HepG2 (cell line): ENCODE results near the gene PSMD1. TPM values are rescaled to one million over a fixed set of nuclear protein-coding genes. Genes with fewer than 3 reads are reported as not detected.
A peak's percentile ranks its signal among the peaks of the same experiment; 100 is the strongest.

Experiments used
- AKAP8 ChIP-seq: sonication (generic); formaldehyde crosslinking; IDR thresholded peaks from 2 replicates; pipeline ENCODE4 v1.5.1; 2020; ENCODE audit warnings: mild to moderate bottlenecking, missing genetic modification reagents
- CENPX ChIP-seq: sonication (generic); formaldehyde crosslinking; IDR thresholded peaks from 2 replicates; pipeline ENCODE4 v1.9.0; 2021; ENCODE audit warnings: mild to moderate bottlenecking, missing genetic modification reagents, moderate library complexity
- CREM ChIP-seq, 2 experiments: sonication (generic) in 1 of 2; formaldehyde crosslinking in 1 of 2; IDR thresholded peaks; 2 replicates each; pipeline versions ENCODE4 v1.4.0 to v1.6.1; 2016 to 2020; ENCODE audit warnings: antibody characterized with exemption in 1 of 2, mild to moderate bottlenecking in 1 of 2, missing genetic modification reagents in 1 of 2
- HDAC1 ChIP-seq: sonication (generic); formaldehyde crosslinking; IDR thresholded peaks from 2 replicates; pipeline ENCODE4 v1.5.1; 2020; ENCODE audit warnings: mild to moderate bottlenecking, missing genetic modification reagents
- HMG20A ChIP-seq: IDR thresholded peaks from 2 replicates; pipeline ENCODE4 v1.6.1; 2016; ENCODE audit warnings: borderline replicate concordance
- HNRNPH1 ChIP-seq: fragments of 200-400 bp; formaldehyde crosslinking; optimal IDR thresholded peaks from 2 replicates; pipeline ENCODE3; 2017; ENCODE audit warnings: mild to moderate bottlenecking, low read depth, low read length
- MEF2D ChIP-seq: sonication (generic); formaldehyde crosslinking; IDR thresholded peaks from 2 replicates; pipeline ENCODE4 v1.5.1; 2020; ENCODE audit warnings: mild to moderate bottlenecking, missing genetic modification reagents
- NFATC3 ChIP-seq: sonication (generic); formaldehyde crosslinking; IDR thresholded peaks from 2 replicates; pipeline ENCODE4 v1.5.1; 2020; ENCODE audit warnings: mild to moderate bottlenecking, missing genetic modification reagents
- NR1H2 ChIP-seq: sonication (generic); formaldehyde crosslinking; IDR thresholded peaks from 2 replicates; pipeline ENCODE4 v1.8.1; 2022; ENCODE audit warnings: low read depth, missing genetic modification reagents, borderline replicate concordance
- NRL ChIP-seq: sonication (generic); formaldehyde crosslinking; IDR thresholded peaks from 2 replicates; pipeline ENCODE4 v1.5.0; 2020; ENCODE audit warnings: missing genetic modification reagents, mild to moderate bottlenecking, moderate library complexity, borderline replicate concordance
- ONECUT2 ChIP-seq: sonication (generic); formaldehyde crosslinking; IDR thresholded peaks from 2 replicates; pipeline ENCODE4 v1.4.0; 2020; ENCODE audit warnings: missing genetic modification reagents
- PHF20 ChIP-seq: sonication (generic); formaldehyde crosslinking; IDR thresholded peaks from 2 replicates; pipeline ENCODE4 v1.5.0; 2020; ENCODE audit warnings: mild to moderate bottlenecking, missing genetic modification reagents
- RAD51 ChIP-seq: fragments of 450-650 bp; IDR thresholded peaks from 2 replicates; pipeline ENCODE4 v1.6.1; 2016; ENCODE audit warnings: borderline replicate concordance
- RELA ChIP-seq: sonication (generic); formaldehyde crosslinking; IDR thresholded peaks from 2 replicates; pipeline ENCODE4 v1.4.0; 2020; ENCODE audit warnings: missing genetic modification reagents
- RFX1 ChIP-seq: fragments of 450-650 bp; IDR thresholded peaks from 2 replicates; pipeline ENCODE4 v1.6.1; 2017
- RFX3 ChIP-seq: IDR thresholded peaks from 2 replicates; pipeline ENCODE4 v1.6.1; 2016; ENCODE audit warnings: missing biosample characterization, missing genetic modification reagents
- SMAD3 ChIP-seq: sonication (generic); formaldehyde crosslinking; IDR thresholded peaks from 2 replicates; pipeline ENCODE4 v1.4.0; 2020; ENCODE audit warnings: missing genetic modification reagents
- XBP1 ChIP-seq: sonication (generic); formaldehyde crosslinking; IDR thresholded peaks from 2 replicates; pipeline ENCODE4 v1.5.0; 2020; ENCODE audit warnings: missing genetic modification reagents
- ZNF12 ChIP-seq: sonication (generic); formaldehyde crosslinking; IDR thresholded peaks from 2 replicates; pipeline ENCODE4 v1.5.0; 2020; ENCODE audit warnings: missing genetic modification reagents
- ZNF343 ChIP-seq: sonication (generic); formaldehyde crosslinking; IDR thresholded peaks from 2 replicates; pipeline ENCODE4 v1.4.0; 2020; ENCODE audit warnings: mild to moderate bottlenecking, missing genetic modification reagents
- ZNF354B ChIP-seq: sonication (generic); formaldehyde crosslinking; IDR thresholded peaks from 2 replicates; pipeline ENCODE4 v1.8.0; 2022; ENCODE audit warnings: mild to moderate bottlenecking, missing genetic modification reagents
- ZNF510 ChIP-seq: sonication (generic); formaldehyde crosslinking; IDR thresholded peaks from 2 replicates; pipeline ENCODE4 v1.4.0; 2020; ENCODE audit warnings: low read depth, mild to moderate bottlenecking, missing genetic modification reagents
- ZNF572 ChIP-seq: sonication (generic); formaldehyde crosslinking; IDR thresholded peaks from 2 replicates; pipeline ENCODE4 v1.5.1; 2020; ENCODE audit warnings: mild to moderate bottlenecking, missing genetic modification reagents
- ZNF746 ChIP-seq: sonication (generic); formaldehyde crosslinking; IDR thresholded peaks from 2 replicates; pipeline ENCODE4 v1.8.0; 2022; ENCODE audit warnings: mild to moderate bottlenecking, missing genetic modification reagents
- ZNF850 ChIP-seq: sonication (generic); formaldehyde crosslinking; conservative IDR thresholded peaks from 2 replicates; pipeline ENCODE4 v1.9.0; 2021; ENCODE audit warnings: mild to moderate bottlenecking, missing genetic modification reagents
- polyA plus RNA-seq, 8 experiments: library from polyadenylated mRNA; depleted of rRNA in 3 of 8; stranded (reverse) in 7 of 8; unstranded in 1 of 8; fragments of >200 nt; fragmentation: Illumina TruSeq in 4 of 8; extraction: Trizol in 4 of 8; gene quantifications; 2 replicates each; pipeline versions ENCODE4 v1.2.1 to v1.2.3, GENCODE V29; 2011 to 2016; ENCODE audit warnings: low read depth in 4 of 8, missing spikeins in 1 of 8, mixed read lengths in 1 of 8; ENCODE audit not compliant: insufficient read depth in 1 of 8
- total RNA-seq, 5 experiments: library from RNA; depleted of rRNA; stranded (reverse); fragments of >200 nt; fragmentation: Illumina TruSeq; extraction: Trizol; gene quantifications; 2 replicates each; pipeline ENCODE4 v1.2.3, GENCODE V29; 2016; ENCODE audit warnings: low read depth in 1 of 5
- TF ChIP-seq, protein P1 (sequence below): sonication (generic); formaldehyde crosslinking; IDR thresholded peaks from 2 replicates; pipeline ENCODE4 v1.5.1; 2020; ENCODE audit warnings: missing genetic modification reagents, mild to moderate bottlenecking, borderline replicate concordance
- TF ChIP-seq, protein P2 (sequence below): IDR thresholded peaks from 2 replicates; pipeline ENCODE4 v1.6.1; 2018; ENCODE audit warnings: missing genetic modification reagents, mild to moderate bottlenecking, missing compliant biosample characterization
- TF ChIP-seq, protein P3 (sequence below): IDR thresholded peaks from 2 replicates; pipeline ENCODE4 v1.6.1; 2016
- TF ChIP-seq, protein P4 (sequence below): sonication (generic); formaldehyde crosslinking; IDR thresholded peaks from 2 replicates; pipeline ENCODE4 v1.4.0; 2020; ENCODE audit warnings: missing genetic modification reagents

Gene PSMD1
- total and polyA plus RNA-seq, 2 of the 13 experiments (the other 11 are each of a cell fraction or from before 2014, with no cell fraction given), result 136 to 191 TPM

DNA sequence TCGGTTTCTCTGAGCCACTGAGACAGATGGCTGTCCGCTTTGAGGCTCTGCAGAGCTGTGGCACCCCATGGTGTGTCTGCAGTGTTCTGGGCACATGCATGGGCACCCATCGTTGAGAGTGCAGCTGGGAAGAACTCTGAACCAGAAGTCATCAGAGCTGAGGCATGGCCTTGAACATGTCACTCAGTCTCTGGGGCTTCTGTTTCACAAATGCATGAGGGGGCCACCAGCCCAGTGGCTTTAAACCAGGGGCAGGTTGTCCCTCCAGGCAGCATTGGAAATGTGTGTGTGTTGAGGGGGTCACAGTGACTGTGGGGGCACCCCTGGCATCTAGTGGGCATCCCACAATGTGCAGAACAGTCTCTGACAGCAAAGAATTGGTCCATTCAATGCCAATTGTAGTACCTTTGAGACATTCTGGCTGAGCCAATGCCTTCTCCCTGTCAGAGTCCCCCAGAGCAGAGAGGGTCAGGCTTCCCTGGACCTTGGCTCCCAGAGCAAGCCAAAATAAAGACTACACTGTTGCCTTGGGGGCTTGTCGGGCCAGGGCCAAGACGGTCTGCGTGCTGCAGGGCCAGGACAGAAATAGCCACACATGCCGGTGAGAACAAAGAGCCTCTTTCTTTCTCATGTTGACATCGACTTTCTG is 9.3 kb upstream of the PSMD1 start (continued):
- no peak for TF ChIP-seq ZNF354B
- TF ChIP-seq ZNF746 (CRISPR knock-in tag), result no peak
- TF ChIP-seq HNRNPH1, result no peak
- TF ChIP-seq, protein P1, sequence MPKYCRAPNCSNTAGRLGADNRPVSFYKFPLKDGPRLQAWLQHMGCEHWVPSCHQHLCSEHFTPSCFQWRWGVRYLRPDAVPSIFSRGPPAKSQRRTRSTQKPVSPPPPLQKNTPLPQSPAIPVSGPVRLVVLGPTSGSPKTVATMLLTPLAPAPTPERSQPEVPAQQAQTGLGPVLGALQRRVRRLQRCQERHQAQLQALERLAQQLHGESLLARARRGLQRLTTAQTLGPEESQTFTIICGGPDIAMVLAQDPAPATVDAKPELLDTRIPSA, result no peak
- TF ChIP-seq ZNF572 (CRISPR knock-in tag), result 0 out of 2 replicates have a peak, but pooled peaks have one; percentile 68
- peak; percentile 43; the same call in 1 of the 2 replicates for TF ChIP-seq CREM (IDR thresholded peaks at IDR 0.05)
- TF ChIP-seq CREM (CRISPR knock-in tag; IDR thresholded peaks at IDR 0.05), result no peak
- no peak for TF ChIP-seq ZNF12
- TF ChIP-seq ZNF343 (CRISPR knock-in tag), result 0 out of 2 replicates have a peak, but pooled peaks have one; percentile 43
- no peak for TF ChIP-seq PHF20 (CRISPR knock-in tag)
- no peak for TF ChIP-seq NFATC3 (CRISPR knock-in tag)
- peak; percentile 40; the same call in 1 of the 2 replicates for TF ChIP-seq SMAD3 (CRISPR knock-in tag)
- TF ChIP-seq RFX1, result no peak
- TF ChIP-seq RAD51, result no peak
- TF ChIP-seq RELA, result no peak
- TF ChIP-seq RFX3 (CRISPR knock-in tag), result no peak
- TF ChIP-seq, protein P2, sequence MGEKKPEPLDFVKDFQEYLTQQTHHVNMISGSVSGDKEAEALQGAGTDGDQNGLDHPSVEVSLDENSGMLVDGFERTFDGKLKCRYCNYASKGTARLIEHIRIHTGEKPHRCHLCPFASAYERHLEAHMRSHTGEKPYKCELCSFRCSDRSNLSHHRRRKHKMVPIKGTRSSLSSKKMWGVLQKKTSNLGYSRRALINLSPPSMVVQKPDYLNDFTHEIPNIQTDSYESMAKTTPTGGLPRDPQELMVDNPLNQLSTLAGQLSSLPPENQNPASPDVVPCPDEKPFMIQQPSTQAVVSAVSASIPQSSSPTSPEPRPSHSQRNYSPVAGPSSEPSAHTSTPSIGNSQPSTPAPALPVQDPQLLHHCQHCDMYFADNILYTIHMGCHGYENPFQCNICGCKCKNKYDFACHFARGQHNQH, result no peak
- no peak; the same call in 1 of the 2 replicates for TF ChIP-seq NRL
- TF ChIP-seq CENPX (CRISPR knock-in tag), result no peak
- TF ChIP-seq, protein P3, sequence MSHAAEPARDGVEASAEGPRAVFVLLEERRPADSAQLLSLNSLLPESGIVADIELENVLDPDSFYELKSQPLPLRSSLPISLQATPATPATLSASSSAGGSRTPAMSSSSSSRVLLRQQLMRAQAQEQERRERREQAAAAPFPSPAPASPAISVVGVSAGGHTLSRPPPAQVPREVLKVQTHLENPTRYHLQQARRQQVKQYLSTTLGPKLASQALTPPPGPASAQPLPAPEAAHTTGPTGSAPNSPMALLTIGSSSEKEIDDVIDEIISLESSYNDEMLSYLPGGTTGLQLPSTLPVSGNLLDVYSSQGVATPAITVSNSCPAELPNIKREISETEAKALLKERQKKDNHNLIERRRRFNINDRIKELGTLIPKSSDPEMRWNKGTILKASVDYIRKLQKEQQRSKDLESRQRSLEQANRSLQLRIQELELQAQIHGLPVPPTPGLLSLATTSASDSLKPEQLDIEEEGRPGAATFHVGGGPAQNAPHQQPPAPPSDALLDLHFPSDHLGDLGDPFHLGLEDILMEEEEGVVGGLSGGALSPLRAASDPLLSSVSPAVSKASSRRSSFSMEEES (CRISPR knock-in tag), result no peak
- TF ChIP-seq ZNF510, result no peak
- TF ChIP-seq, protein P4, sequence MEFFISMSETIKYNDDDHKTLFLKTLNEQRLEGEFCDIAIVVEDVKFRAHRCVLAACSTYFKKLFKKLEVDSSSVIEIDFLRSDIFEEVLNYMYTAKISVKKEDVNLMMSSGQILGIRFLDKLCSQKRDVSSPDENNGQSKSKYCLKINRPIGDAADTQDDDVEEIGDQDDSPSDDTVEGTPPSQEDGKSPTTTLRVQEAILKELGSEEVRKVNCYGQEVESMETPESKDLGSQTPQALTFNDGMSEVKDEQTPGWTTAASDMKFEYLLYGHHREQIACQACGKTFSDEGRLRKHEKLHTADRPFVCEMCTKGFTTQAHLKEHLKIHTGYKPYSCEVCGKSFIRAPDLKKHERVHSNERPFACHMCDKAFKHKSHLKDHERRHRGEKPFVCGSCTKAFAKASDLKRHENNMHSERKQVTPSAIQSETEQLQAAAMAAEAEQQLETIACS, result no peak
- no peak; the same call in 1 of the 2 replicates for TF ChIP-seq HDAC1
- no peak for TF ChIP-seq NR1H2 (CRISPR knock-in tag)
- TF ChIP-seq MEF2D (CRISPR knock-in tag), result peak; percentile 96
- TF ChIP-seq AKAP8 (CRISPR knock-in tag), result peak; percentile 96
- TF ChIP-seq ONECUT2, result no peak
- TF ChIP-seq HMG20A (CRISPR knock-in tag), result peak; percentile 63; the same call in 1 of the 2 replicates
- no peak for TF ChIP-seq ZNF850 (CRISPR knock-in tag)
- no peak for TF ChIP-seq XBP1 (CRISPR knock-in tag)
